Transverse colon (tissue), 4 donors: ENCODE results near the gene TTLL6. TPM values are rescaled to one million over a fixed set of nuclear protein-coding genes. Genes with fewer than 3 reads are reported as not detected.
"Not testable (repeated sequence)": the region's sequence is repeated elsewhere in the genome, so short reads cannot be mapped to it uniquely, and the experiment has no call there.

ENCODE experiments used
- DNase-seq: peaks from one replicate; pipeline ENCODE4 v3.0.0-alpha.2; 2019
- H3K27ac ChIP-seq, 4 donors: fragments of 200-600 bp; sonication (generic); 2 replicates each; pipeline ENCODE4 v1.5.1; 2016 to 2018; ENCODE audit warnings: inconsistent platforms in 4 of 4
- H3K27me3 ChIP-seq: fragments of 200-600 bp; sonication (generic); 2 replicates; pipeline ENCODE4 v1.5.1; 2017; ENCODE audit warnings: inconsistent platforms
- H3K36me3 ChIP-seq, 4 donors: fragments of 200-600 bp; sonication (generic); 2 replicates each; pipeline ENCODE4 v1.5.1; 2017 to 2019; ENCODE audit warnings: inconsistent platforms in 4 of 4
- H3K4me1 ChIP-seq, 4 donors: fragments of 200-600 bp; sonication (generic); 2 replicates each; pipeline ENCODE4 v1.5.1; 2017 to 2020; ENCODE audit warnings: inconsistent platforms in 4 of 4
- H3K4me3 ChIP-seq, 4 donors: fragments of 200-600 bp; sonication (generic); 1 replicate in 1 of 4; 2 replicates in 3 of 4; pipeline versions ENCODE4 v1.5.1 to v1.6.1; 2017 to 2019; ENCODE audit warnings: inconsistent platforms in 4 of 4
- H3K9me3 ChIP-seq, 2 donors: fragments of 200-600 bp; sonication (generic); 2 replicates each; pipeline ENCODE4 v1.5.1; 2017 to 2019; ENCODE audit warnings: inconsistent platforms in 2 of 2
- EP300 ChIP-seq: sonication (generic); formaldehyde crosslinking; IDR thresholded peaks from one replicate; pipeline ENCODE4 v1.6.1; 2017; ENCODE audit warnings: antibody characterized with exemption, low read depth
- POLR2A ChIP-seq: fragments of 450-650 bp; IDR thresholded peaks from one replicate; pipeline ENCODE4 v1.6.1; 2016; ENCODE audit warnings: antibody characterized with exemption, mild to moderate bottlenecking, moderate library complexity
- POLR2AphosphoS5 ChIP-seq, 3 donors: sonication (generic); formaldehyde crosslinking; IDR thresholded peaks; one replicate each; pipeline ENCODE4 v1.6.1; 2016; ENCODE audit warnings: antibody characterized with exemption in 3 of 3
- WGBS, 2 donors: methylation state at CpG; one replicate each; pipeline ENCODE4 v1.1.5; 2018; ENCODE audit warnings: low coverage in 1 of 2; 5-methylcytosine and 5-hydroxymethylcytosine counted together
- in situ Hi-C, 4 donors: fragments of 200-750 bp; cut with MboI; loops; one replicate each; pipeline versions ENCODE4 v1.15.0 to v1.15.1; 2017; ENCODE audit warnings: low sequenced_read_pairs in 3 of 4, low pct_ligation_motif_present in 1 of 4, low pct_unique_long_range_greater_than_20kb in 1 of 4
- intact Hi-C: fragments of 100-400 bp; cut with DNase I; formaldehyde crosslinking; loops from one replicate; pipeline ENCODE4 v1.15.1; 2023; ENCODE audit warnings: low total_unique reads
- total RNA-seq, 4 donors: library from RNA; depleted of rRNA; stranded (reverse); fragments of >200 nt; gene quantifications; one replicate each; pipeline ENCODE4 v1.1.0, GENCODE V29; 2016
- TF ChIP-seq, protein P1 (sequence below), 5 experiments: fragments of 200-600 bp in 3 of 5; fragments of 450-650 bp in 2 of 5; sonication (generic) in 3 of 5; IDR thresholded peaks; 1 replicate in 2 of 5; 2 replicates in 3 of 5; pipeline ENCODE4 v1.5.1; 2016 to 2017; ENCODE audit warnings: antibody characterized with exemption in 5 of 5, inconsistent platforms in 3 of 5, mild to moderate bottlenecking in 2 of 5, moderate library complexity in 1 of 5

Gene TTLL6
- total RNA-seq, 4 donors from 2014 or later, result 4.9 to 24.9 (median 7.3) TPM

DNA sequence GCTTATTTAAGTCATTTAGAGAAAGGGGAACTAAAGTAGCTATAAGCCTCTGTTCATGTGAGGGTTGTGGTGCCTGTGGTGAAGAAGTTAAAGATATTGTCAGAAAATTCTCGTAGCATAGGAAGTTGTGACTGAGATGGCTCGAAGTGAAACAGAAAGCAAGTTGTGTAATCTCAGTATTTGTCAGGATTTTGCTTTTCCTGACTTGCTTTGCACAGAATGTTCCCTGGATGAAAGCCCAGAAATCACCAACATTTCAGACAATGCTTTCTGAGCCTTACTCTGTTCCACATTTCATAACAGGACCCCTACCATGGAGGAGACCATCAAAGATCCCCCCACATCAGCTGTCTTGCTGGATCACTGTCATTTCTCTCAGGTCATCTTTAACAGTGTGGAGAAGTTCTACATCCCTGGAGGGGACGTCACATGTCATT is 24.4 kb upstream of the TTLL6 start:
- H3K36me3 ChIP-seq, result peaks cover 0 to 35% (median 14%) of the 10 kb centered on the region in 4 donors
- DNase-seq, result no peak
- H3K27ac ChIP-seq, result peak overlapping the region; percentile 73 to 87 (median 84)
- in situ Hi-C loops (no loop called here), intact Hi-C loops (no loop called here)
- H3K9me3 ChIP-seq, result no peaks in the 10 kb centered on the region
- H3K4me1 ChIP-seq, result peaks cover 27 to 73% (median 46%) of the 10 kb centered on the region in 4 donors
- TF ChIP-seq, protein P1, sequence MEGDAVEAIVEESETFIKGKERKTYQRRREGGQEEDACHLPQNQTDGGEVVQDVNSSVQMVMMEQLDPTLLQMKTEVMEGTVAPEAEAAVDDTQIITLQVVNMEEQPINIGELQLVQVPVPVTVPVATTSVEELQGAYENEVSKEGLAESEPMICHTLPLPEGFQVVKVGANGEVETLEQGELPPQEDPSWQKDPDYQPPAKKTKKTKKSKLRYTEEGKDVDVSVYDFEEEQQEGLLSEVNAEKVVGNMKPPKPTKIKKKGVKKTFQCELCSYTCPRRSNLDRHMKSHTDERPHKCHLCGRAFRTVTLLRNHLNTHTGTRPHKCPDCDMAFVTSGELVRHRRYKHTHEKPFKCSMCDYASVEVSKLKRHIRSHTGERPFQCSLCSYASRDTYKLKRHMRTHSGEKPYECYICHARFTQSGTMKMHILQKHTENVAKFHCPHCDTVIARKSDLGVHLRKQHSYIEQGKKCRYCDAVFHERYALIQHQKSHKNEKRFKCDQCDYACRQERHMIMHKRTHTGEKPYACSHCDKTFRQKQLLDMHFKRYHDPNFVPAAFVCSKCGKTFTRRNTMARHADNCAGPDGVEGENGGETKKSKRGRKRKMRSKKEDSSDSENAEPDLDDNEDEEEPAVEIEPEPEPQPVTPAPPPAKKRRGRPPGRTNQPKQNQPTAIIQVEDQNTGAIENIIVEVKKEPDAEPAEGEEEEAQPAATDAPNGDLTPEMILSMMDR (IDR thresholded peaks at IDR 0.05), result no peak
- TF ChIP-seq POLR2AphosphoS5 (IDR thresholded peaks at IDR 0.05), result peak; percentile 55 to 82 (median 70)
- H3K27me3 ChIP-seq, result no peaks in the 10 kb centered on the region
- WGBS, 2 donors, result 4 to 21% methylated on average over 3 of the region's 3 CpGs
- H3K4me3 ChIP-seq, result peak overlapping the region in 1 of 4 donors; percentile 30

- Histone ChIP-seq H3K4me3 (no peak overlapping the region), H3K36me3 (peaks cover 0 to 29% (median 10%) of the 10 kb centered on the region in 4 donors), H3K4me1 (peaks cover 27 to 82% (median 54%) of the 10 kb centered on the region in 4 donors), H3K9me3 (no peaks in the 10 kb centered on the region), H3K27ac (peak overlapping the region; percentile 73 to 87 (median 84)), H3K27me3 (no peaks in the 10 kb centered on the region)
- TF ChIP-seq POLR2AphosphoS5 (IDR thresholded peaks at IDR 0.05), result no peak
- DNase-seq, result no peak
- in situ Hi-C loops, result no loop called here
- intact Hi-C loops, result no loop called here
- WGBS, 2 donors, result 67 to 75% methylated on average over 3 of the region's 3 CpGs
Measured at GRCh38 chr17:48840441-48840840, 23.4 kb upstream of the TTLL6 start.

- H3K4me1 ChIP-seq, result peaks cover 23 to 98% (median 57%) of the 10 kb centered on the region in 4 donors
- H3K9me3 ChIP-seq, H3K36me3 ChIP-seq, DNase-seq, in situ Hi-C loops, intact Hi-C loops, H3K27me3 ChIP-seq, H3K4me3 ChIP-seq: not testable (repeated sequence)
- peak overlapping the region; percentile 39 to 55 (median 50) for H3K27ac ChIP-seq
- 71 to 81% methylated on average over 3 to 4 of the region's 4 CpGs for WGBS, 2 donors
Measured at GRCh38 chr17:48837458-48837857, 20.4 kb upstream of the TTLL6 start.

- Histone ChIP-seq H3K9me3 (no peaks in the 10 kb centered on the region), H3K27me3 (no peaks in the 10 kb centered on the region), H3K4me3 (no peak overlapping the region), H3K36me3 (peaks cover 0 to 4% (median 0%) of the 10 kb centered on the region in 4 donors), H3K27ac (no peak overlapping the region), H3K4me1 (peaks cover 27 to 93% (median 59%) of the 10 kb centered on the region in 4 donors)
- in situ Hi-C loops (no loop called here), intact Hi-C loops (no loop called here)
- no peak for TF ChIP-seq POLR2A
- no peak for TF ChIP-seq EP300
- TF ChIP-seq POLR2AphosphoS5 (IDR thresholded peaks at IDR 0.05), result no peak
- TF ChIP-seq, protein P1 (IDR thresholded peaks at IDR 0.05), result no peak
- DNase-seq, result no peak
- WGBS, 2 donors, result 79% methylated on average over 2 of the region's 2 CpGs; no CpG with 5 or more reads in 1 of the 2 donors
Measured at GRCh38 chr17:48835971-48836370, 18.9 kb upstream of the TTLL6 start.

GRCh38 chr17:48834973-48835372 is 17.9 kb upstream of the TTLL6 start:
- WGBS, 2 donors, result 60 to 61% methylated on average over 1 to 2 of the region's 2 CpGs
- Histone ChIP-seq H3K4me1 (peaks cover 24 to 89% (median 49%) of the 10 kb centered on the region in 4 donors), H3K36me3 (peaks cover 0 to 4% (median 0%) of the 10 kb centered on the region in 4 donors), H3K9me3 (no peaks in the 10 kb centered on the region), H3K27ac (no peak overlapping the region), H3K4me3 (no peak overlapping the region), H3K27me3 (no peaks in the 10 kb centered on the region)
- no peak for DNase-seq
- in situ Hi-C loops (no loop called here), intact Hi-C loops (no loop called here)
- TF ChIP-seq EP300, result no peak
- no peak for TF ChIP-seq POLR2A
- TF ChIP-seq, protein P1 (IDR thresholded peaks at IDR 0.05), result no peak
- TF ChIP-seq POLR2AphosphoS5 (IDR thresholded peaks at IDR 0.05), result no peak
